Stimulated activated CD4-positive, alpha-beta T cell treated with anti-CD3 and anti-CD28 coated beads, TNF-alpha, amount 100 ng/mL, for 48 hours (primary cell): ENCODE measurements around the gene OR1N2.
"Not testable (repeated sequence)": the region's sequence is repeated elsewhere in the genome, so short reads cannot be mapped to it uniquely, and the experiment has no call there.

Source experiments
- DNase-seq, 3 donors: peaks; one replicate each; pipeline ENCODE4 v3.0.0-alpha.2; 2020; ENCODE audit warnings: low read depth in 3 of 3

The OR1N2 gene

GRCh38 chr9:122552812-122553211 lies at the start of gene OR1N2:
OR1N2 (plus strand) TSS chr9:122553112; CDS start chr9:122553212, 100 bp downstream.
- DNase-seq: no peak

- DNase-seq: no peak
Observed at GRCh38 chr9:122506964-122507363, 45.9 kb upstream of the OR1N2 start.

GRCh38 chr9:122510502-122510901 lies 42.4 kb upstream of the OR1N2 start, which contains the start of gene OR1J2:
OR1J2 (plus strand) TSS chr9:122510802; CDS start chr9:122510802, 0 bp downstream.
- DNase-seq: no peak

- no peak for DNase-seq
Observed at GRCh38 chr9:122518226-122518625, 34.7 kb upstream of the OR1N2 start.

GRCh38 chr9:122518841-122519240 lies 34.1 kb upstream of the OR1N2 start, which contains the start of gene OR1J4:
OR1J4 (plus strand) TSS chr9:122519141; CDS start chr9:122519141, 0 bp downstream.
- no peak for DNase-seq

- no peak for DNase-seq
Observed at GRCh38 chr9:122519376-122519775, 33.5 kb upstream of the OR1N2 start.

- peak in 2 of 3 donors; percentile 6 to 17 for DNase-seq
Observed at GRCh38 chr9:122526602-122527001, 26.3 kb upstream of the OR1N2 start.

GRCh38 chr9:122527193-122527592 lies 25.7 kb upstream of the OR1N2 start, which contains the start of gene OR1N1:
OR1N1 (minus strand) TSS chr9:122527293; CDS start chr9:122527293, 0 bp downstream.
- no peak for DNase-seq

GRCh38 chr9:122531157-122531556 lies 21.8 kb upstream of the OR1N2 start:
- not testable (repeated sequence) for DNase-seq

GRCh38 chr9:122536134-122536533 lies 16.8 kb upstream of the OR1N2 start:
- DNase-seq: no peak

- not testable (repeated sequence) for DNase-seq
Observed at GRCh38 chr9:122537066-122537465, 15.8 kb upstream of the OR1N2 start.

GRCh38 chr9:122538757-122539156 lies 14.2 kb upstream of the OR1N2 start:
- DNase-seq: no peak

GRCh38 chr9:122546196-122546595 lies 6.7 kb upstream of the OR1N2 start:
- DNase-seq: no peak

- DNase-seq: no peak
Observed at GRCh38 chr9:122551371-122551770, 1.5 kb upstream of the OR1N2 start.

GRCh38 chr9:122561446-122561845 lies 8.5 kb downstream of the OR1N2 start:
- no peak for DNase-seq

GRCh38 chr9:122562134-122562760 lies 9.3 kb downstream of the OR1N2 start:
- DNase-seq: no peak

- DNase-seq: no peak
Observed at GRCh38 chr9:122567901-122568300, 15.0 kb downstream of the OR1N2 start.

GRCh38 chr9:122572456-122572855 lies 19.5 kb downstream of the OR1N2 start:
- no peak for DNase-seq

- DNase-seq: no peak
Observed at GRCh38 chr9:122579874-122580273, 27.0 kb downstream of the OR1N2 start.

- no peak for DNase-seq
Observed at GRCh38 chr9:122580360-122580759, 27.4 kb downstream of the OR1N2 start.

- not testable (repeated sequence) for DNase-seq
Observed at GRCh38 chr9:122583284-122583683, 30.4 kb downstream of the OR1N2 start, which contains the start of gene OR1L8. OR1L8 (minus strand) TSS chr9:122583384; CDS start chr9:122568477, 14,907 bp downstream.
